Mucosa of descending colon (tissue), 3 donors: ENCODE results near the gene SLC25A45. TPM values are rescaled to one million over a fixed set of nuclear protein-coding genes. Genes with fewer than 3 reads are reported as not detected.

Source experiments
- ATAC-seq: fragments of 200-7000 bp; cut with Tn5 transposase; one replicate; pipeline ENCODE4 v1.9.1; 2020; ENCODE audit warnings: mild to moderate bottlenecking, moderate library complexity
- DNase-seq, 3 donors: peaks; one replicate each; pipeline ENCODE4 v3.0.0-alpha.2; 2020
- H3K36me3 ChIP-seq: fragments of 200-600 bp; one replicate; pipeline ENCODE4 v1.8.0; 2021; ENCODE audit warnings: low read depth, mild to moderate bottlenecking
- H3K4me1 ChIP-seq: fragments of 200-600 bp; one replicate; pipeline ENCODE4 v1.8.0; 2021; ENCODE audit warnings: low read depth, mild to moderate bottlenecking
- H3K4me3 ChIP-seq: fragments of 200-600 bp; one replicate; pipeline ENCODE4 v1.8.0; 2021; ENCODE audit warnings: mild to moderate bottlenecking
- H3K9me3 ChIP-seq: fragments of 200-600 bp; one replicate; pipeline ENCODE4 v1.8.0; 2021; ENCODE audit warnings: mild to moderate bottlenecking
- intact Hi-C, 2 donors: fragments of 100-400 bp; cut with DNase I in 1 of 2; cut with micrococcal nuclease in 1 of 2; formaldehyde crosslinking; loops; one replicate each; pipeline versions ENCODE4 v1.11.0 to v1.11.1; 2022; cut with DNase I, micrococcal nuclease
- total RNA-seq, 3 donors: library from RNA; stranded (reverse); fragmentation: NEBNext Ultra II Directional in 2 of 3; extraction: Animal tissue kit (Norgen Biotek cat#: 25700) in 2 of 3; gene quantifications; one replicate each; pipeline versions ENCODE4 v1.2.1 to v1.2.4, GENCODE V29; 2021 to 2023
- TF ChIP-seq, protein P1 (sequence below): fragments of 200-600 bp; IDR thresholded peaks from one replicate; pipeline ENCODE4 v1.8.0; 2022; ENCODE audit warnings: antibody characterized with exemption, mild to moderate bottlenecking
- donor health status: DM: no; HTN: no; CAD: no; lungs with moderate emphysema.
- donor health status: DM: no; HTN: no; CAD: no.
- donor health status: DM: no; HTN: yes; CAD: no.

Gene SLC25A45
- total RNA-seq, 3 donors from 2014 or later: 8.0 to 10.5 (median 10.1) TPM

DNA sequence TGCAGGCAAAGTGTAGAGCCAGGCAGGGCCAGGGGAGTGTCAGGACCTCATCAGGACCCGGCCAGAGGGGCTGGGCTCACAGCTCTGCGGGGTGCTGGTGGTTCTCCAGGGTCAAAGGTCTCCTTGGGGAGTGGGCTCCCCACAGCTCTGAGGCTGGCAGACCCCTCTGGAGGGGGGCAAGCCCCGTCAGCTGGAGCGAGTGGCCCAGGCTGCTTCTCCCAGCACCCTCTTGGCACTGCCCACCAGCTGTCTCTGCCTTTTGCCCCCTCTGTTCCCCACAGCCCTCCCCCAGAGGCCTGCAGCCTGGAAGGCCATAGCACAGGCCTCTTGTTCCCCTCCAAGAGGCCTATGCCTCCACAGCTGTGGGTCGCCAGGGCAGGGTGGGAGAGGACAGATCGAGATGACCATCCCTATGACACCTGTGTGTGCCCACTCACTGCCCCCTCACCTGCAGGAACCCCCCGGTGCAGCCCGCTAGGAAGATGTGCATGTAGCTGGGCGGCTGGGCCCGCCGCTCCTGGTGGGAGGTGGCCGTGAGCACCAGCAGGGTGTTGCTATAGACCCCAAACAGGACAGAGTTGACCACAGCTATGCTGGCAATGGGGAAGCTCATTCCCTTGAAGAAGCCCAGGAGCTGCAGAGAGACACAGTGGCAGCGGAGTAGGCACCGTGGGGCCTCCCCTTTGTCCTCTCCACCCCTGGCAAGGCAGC, 3.4 kb downstream of the SLC25A45 start:
- Histone ChIP-seq H3K9me3 (no peaks in the 10 kb centered on the region), H3K36me3 (no peaks in the 10 kb centered on the region), H3K4me3 (no peak overlapping the region), H3K4me1 (peaks cover 37% of the 10 kb centered on the region)
- TF ChIP-seq, protein P1, sequence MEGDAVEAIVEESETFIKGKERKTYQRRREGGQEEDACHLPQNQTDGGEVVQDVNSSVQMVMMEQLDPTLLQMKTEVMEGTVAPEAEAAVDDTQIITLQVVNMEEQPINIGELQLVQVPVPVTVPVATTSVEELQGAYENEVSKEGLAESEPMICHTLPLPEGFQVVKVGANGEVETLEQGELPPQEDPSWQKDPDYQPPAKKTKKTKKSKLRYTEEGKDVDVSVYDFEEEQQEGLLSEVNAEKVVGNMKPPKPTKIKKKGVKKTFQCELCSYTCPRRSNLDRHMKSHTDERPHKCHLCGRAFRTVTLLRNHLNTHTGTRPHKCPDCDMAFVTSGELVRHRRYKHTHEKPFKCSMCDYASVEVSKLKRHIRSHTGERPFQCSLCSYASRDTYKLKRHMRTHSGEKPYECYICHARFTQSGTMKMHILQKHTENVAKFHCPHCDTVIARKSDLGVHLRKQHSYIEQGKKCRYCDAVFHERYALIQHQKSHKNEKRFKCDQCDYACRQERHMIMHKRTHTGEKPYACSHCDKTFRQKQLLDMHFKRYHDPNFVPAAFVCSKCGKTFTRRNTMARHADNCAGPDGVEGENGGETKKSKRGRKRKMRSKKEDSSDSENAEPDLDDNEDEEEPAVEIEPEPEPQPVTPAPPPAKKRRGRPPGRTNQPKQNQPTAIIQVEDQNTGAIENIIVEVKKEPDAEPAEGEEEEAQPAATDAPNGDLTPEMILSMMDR: no peak
- DNase-seq: no peak
- intact Hi-C loops: no loop called here
- no peak for ATAC-seq

DNA sequence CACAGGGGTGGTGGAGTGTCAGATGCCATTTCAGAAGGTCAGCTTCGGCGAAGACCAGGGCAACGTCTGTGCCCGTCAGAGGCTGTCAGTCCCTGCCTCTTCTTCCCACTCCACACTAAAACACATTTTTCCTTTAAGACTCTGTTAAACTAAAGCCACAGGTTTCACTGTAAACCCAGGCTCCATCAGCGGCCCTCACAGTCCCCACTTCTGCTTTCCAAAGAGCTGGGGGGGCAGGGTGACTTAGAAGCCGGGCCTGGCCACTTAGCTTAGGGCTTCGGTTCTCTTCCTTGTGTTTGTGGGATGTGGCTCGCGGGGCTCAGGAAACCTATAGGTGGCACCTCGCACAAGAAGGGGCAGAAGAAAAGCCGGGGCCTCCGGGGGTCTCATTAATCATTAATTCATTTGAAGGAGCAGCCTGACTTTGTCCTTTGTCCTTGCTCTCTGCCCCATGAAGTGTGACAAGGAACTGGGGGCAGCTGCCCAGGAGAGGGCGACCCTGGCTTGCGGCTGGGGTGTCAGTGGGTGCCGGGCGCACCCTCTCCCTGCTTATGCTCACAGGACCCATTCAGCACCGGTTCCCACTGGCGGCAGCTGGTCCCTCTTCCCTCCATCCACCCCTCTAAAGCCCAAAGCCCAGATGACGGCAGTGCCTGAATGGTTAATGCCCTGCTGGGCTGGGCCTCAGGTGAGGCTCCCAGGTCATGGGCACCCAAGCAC, 4.1 kb downstream of the SLC25A45 start:
- H3K4me1 ChIP-seq: peaks cover 30% of the 10 kb centered on the region
- DNase-seq (no peak), ATAC-seq (no peak)
- TF ChIP-seq, protein P1: no peak
- H3K4me3 ChIP-seq: no peak overlapping the region
- intact Hi-C loops: no loop called here
- no peaks in the 10 kb centered on the region for H3K36me3 ChIP-seq
- H3K9me3 ChIP-seq: no peaks in the 10 kb centered on the region

DNA sequence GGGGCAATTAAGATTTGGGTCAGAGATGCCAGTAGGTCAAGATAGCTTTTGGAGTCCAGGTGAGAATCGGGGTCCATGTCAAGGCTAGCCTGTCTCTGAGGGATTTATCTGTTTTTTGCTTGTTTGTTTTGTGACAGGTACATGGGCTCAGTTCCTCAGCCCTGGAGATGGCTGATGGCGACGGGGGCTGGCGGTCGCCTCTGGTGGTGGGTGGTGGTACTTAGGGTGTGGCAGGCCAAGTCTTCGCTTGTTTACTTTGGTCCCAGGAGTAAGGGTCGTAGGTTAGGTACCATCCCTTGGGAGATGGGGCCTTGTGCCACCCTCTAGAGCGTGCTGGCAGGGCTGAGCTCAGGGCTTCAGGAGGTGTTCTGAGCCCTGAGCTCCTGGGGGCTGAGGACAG, 4.7 kb downstream of the SLC25A45 start:
- no peaks in the 10 kb centered on the region for H3K9me3 ChIP-seq
- intact Hi-C loops: no loop called here
- H3K4me1 ChIP-seq: peaks cover 24% of the 10 kb centered on the region
- TF ChIP-seq, protein P1: no peak
- no peaks in the 10 kb centered on the region for H3K36me3 ChIP-seq
- ATAC-seq (no peak), DNase-seq (no peak)
- no peak overlapping the region for H3K4me3 ChIP-seq

DNA sequence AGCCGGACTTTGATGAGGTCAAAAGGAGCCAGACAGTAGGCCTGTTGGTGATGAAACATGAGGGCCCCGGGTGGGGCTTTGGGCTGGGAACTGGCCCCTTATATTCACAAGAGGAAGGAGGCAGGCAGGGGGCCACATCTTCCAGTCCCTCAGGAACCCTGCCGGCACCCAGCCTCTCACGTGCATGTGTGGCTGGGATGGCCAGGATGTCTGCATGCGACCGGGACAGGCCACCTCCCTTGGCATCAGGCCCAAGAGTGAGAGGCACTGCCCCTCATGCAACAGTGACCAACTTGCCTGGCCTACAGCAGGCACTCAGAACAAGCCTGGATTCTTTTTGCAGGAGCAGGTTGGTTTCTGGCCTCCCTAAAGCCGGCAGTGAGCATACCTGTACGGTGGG, 5.4 kb downstream of the SLC25A45 start:
- DNase-seq (no peak), ATAC-seq (no peak)
- no peaks in the 10 kb centered on the region for H3K9me3 ChIP-seq
- H3K4me3 ChIP-seq: no peak overlapping the region
- peaks cover 18% of the 10 kb centered on the region for H3K4me1 ChIP-seq
- TF ChIP-seq, protein P1: no peak
- intact Hi-C loops: no loop called here
- H3K36me3 ChIP-seq: no peaks in the 10 kb centered on the region

DNA sequence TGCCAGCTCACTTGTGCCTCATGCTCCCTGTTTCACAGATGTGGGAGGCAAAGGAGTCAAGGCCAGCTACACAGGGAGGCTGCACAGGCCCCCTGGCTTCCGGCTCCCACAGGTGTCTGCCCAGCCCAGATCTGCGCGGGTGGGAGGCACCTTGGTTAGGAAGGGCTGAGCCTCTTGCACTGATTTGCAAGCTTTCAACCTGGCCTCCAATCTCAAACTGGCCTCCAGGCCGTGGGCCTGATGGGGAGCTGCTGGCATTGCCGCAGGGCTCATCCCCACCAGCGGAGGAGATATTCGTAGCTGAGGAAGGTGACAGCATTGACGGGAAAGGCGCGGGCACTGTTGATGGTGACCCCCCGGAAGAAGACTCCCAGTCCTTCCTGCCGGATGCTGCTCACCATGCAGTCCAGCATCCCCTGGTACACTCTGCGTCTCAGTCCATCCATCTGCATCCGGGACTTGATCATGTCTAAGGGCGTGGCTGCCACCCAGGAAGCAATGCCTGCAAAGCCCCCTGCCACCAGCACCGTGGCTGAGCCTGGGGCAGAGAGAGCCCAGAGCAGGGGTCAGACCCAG, 6.2 kb downstream of the SLC25A45 start:
- TF ChIP-seq, protein P1: no peak
- ATAC-seq (no peak), DNase-seq (no peak)
- H3K36me3 ChIP-seq: no peaks in the 10 kb centered on the region
- intact Hi-C loops: no loop called here
- H3K4me1 ChIP-seq: peaks cover 10% of the 10 kb centered on the region
- no peaks in the 10 kb centered on the region for H3K9me3 ChIP-seq
- no peak overlapping the region for H3K4me3 ChIP-seq
